VCaP (cell line): ENCODE measurements around the gene CRYGN.

ENCODE experiments used
- H3K27ac ChIP-seq: fragments of 450-650 bp; 2 replicates; pipeline ENCODE4 v1.5.1; 2017
- CTCF ChIP-seq: fragments of 450-650 bp; conservative IDR thresholded peaks from 2 replicates; pipeline ENCODE4 v1.5.1; 2017; ENCODE audit warnings: mild to moderate bottlenecking, moderate library complexity

The CRYGN gene

GRCh38 chr7:151415375-151416105, 24.4 kb downstream of the CRYGN start:
- no peak overlapping the region for H3K27ac ChIP-seq
- TF ChIP-seq CTCF = no peak

- H3K27ac ChIP-seq = no peak overlapping the region
- no peak for TF ChIP-seq CTCF
These were observed 26.7 kb downstream of the CRYGN start for GRCh38 chr7:151413241-151413640.

GRCh38 chr7:151412318-151412717, 27.6 kb downstream of the CRYGN start:
- no peak overlapping the region for H3K27ac ChIP-seq
- no peak for TF ChIP-seq CTCF

- no peak overlapping the region for H3K27ac ChIP-seq
- no peak for TF ChIP-seq CTCF
These were observed 28.4 kb downstream of the CRYGN start for GRCh38 chr7:151411551-151411950.

- no peak for TF ChIP-seq CTCF
- H3K27ac ChIP-seq = no peak overlapping the region
These were observed 29.2 kb downstream of the CRYGN start for GRCh38 chr7:151410405-151411390.

- no peak within 1 kb of the TSS for H3K27ac ChIP-seq
- TF ChIP-seq CTCF = no peak
These were observed 30.1 kb downstream of the CRYGN start, which contains the start of gene WDR86 for GRCh38 chr7:151409667-151410404. Gene WDR86 (minus strand): TSS chr7:151410038. CDS start chr7:151409589, 449 bp downstream.
